MM.1S (cell line): ENCODE measurements around the gene GPR161.

Source experiments
- EZH2 ChIP-seq: fragments of 300-600 bp; sonication (generic); optimal IDR thresholded peaks from 2 replicates; pipeline ENCODE3; 2017; ENCODE audit warnings: low read depth, mild to moderate bottlenecking, antibody characterized with exemption, low read length, mixed read lengths
- TF ChIP-seq, protein P1 (sequence below): fragments of 300-600 bp; sonication (generic); IDR thresholded peaks from 2 replicates; pipeline ENCODE4 v1.5.1; 2016; ENCODE audit warnings: antibody characterized with exemption, low read length, mixed read lengths

DNA sequence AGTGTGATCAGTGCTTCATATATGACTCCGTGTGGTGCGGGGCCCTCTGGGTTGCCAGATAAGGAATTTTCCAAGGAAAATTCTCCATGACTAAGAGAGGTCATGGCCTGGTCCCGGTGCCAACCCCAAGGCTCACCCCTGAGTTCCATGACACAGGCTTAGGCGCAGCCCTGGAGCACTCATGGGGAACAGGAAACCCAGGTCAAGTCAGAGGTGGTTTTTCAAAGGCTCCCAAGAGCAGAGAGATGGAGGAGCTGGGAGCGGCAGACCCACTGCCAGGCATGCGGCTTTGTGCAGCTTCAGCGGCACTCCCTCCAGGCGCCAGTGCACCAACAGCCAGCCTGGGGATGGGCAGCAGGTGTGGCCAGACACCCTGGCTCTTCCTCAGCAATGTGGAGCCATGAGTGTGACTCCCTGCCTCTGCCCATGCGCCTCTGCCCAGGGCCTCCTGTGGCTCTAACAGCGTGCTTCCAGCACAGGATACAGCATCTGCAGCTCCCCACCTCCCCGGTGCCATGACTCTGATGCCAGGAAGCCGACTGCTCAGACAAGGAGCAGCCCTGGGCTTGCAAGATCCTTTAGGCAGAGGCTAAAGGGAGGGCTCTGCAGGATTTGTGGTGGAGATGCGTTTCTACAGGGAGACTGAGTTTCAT, 47.3 kb downstream of the GPR161 start:
- TF ChIP-seq, protein P1, sequence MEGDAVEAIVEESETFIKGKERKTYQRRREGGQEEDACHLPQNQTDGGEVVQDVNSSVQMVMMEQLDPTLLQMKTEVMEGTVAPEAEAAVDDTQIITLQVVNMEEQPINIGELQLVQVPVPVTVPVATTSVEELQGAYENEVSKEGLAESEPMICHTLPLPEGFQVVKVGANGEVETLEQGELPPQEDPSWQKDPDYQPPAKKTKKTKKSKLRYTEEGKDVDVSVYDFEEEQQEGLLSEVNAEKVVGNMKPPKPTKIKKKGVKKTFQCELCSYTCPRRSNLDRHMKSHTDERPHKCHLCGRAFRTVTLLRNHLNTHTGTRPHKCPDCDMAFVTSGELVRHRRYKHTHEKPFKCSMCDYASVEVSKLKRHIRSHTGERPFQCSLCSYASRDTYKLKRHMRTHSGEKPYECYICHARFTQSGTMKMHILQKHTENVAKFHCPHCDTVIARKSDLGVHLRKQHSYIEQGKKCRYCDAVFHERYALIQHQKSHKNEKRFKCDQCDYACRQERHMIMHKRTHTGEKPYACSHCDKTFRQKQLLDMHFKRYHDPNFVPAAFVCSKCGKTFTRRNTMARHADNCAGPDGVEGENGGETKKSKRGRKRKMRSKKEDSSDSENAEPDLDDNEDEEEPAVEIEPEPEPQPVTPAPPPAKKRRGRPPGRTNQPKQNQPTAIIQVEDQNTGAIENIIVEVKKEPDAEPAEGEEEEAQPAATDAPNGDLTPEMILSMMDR, result no peak
- TF ChIP-seq EZH2, result no peak
